ENCODE results near the gene B4GAT1.
"Not testable (repeated sequence)": the region's sequence is repeated elsewhere in the genome, so short reads cannot be mapped to it uniquely, and the experiment has no call there.

Gene B4GAT1

DNA sequence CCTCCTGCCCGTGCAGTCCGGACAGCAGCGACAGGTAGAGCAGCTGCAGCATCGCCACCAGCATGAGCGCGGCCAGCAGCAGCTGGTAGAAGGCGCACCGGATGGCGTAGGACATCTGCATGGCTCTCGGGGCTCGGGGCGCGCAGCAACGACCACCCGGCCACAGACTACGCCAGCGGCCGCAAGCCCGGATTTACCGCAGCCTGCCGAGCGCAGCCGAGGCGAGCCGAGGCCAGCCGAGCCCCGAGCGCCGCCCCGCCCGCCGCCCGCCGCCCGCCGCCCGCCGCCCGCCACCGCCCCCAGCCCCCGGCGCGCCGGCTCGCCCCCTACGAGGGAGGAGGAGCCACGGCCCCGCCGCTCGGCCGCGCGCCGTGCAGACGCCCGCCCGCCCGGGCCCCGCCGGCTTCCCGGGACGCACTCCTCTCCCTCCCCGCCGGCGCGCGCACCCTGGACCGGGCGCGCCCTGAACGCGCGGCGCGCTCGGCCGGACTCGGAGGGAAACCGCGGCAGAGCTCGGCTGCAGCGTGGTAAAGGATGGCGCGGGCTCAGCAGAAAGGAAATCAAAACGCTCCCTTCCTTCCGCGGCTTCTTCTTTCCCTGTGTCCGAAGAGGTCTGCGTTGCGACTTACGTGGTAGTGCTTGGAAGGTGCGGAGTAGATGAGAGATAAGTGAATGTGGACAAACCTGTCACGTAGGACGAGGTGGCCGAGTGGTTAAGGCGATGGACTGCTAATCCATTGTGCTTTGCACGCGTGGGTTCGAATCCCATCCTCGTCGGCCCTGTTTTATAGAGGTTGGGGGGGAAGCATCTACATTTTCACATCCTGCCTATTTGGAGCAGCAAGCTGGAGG, at the start of gene B4GAT1:
Gene B4GAT1, minus strand, starts transcription at position 205 of the 852 bp plus-strand sequence. Its CDS starts 84 bp downstream, at position 121.
- DNase-seq (ENCODE audit: low read depth) = peak; percentile 95

DNA sequence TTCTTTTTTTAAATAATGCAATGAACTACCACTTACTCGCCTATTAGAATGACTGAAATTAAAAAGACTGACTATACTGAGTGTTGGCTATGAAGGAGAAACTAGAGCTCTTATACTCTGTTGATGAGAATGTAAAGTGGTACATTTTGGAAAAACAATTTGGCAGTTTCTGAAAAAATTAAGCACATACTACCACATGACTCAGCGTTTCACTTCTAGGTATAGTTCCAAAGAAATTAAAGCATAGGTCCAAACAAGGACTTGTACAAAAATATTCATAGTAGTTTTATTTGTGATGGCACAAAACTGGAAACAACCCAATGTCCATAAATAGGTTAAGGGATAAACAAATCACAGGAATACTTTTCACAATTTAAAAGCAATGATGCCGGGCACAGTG, 46.5 kb upstream of the B4GAT1 start:
- DNase-seq (ENCODE audit: low read depth) = no peak

DNA sequence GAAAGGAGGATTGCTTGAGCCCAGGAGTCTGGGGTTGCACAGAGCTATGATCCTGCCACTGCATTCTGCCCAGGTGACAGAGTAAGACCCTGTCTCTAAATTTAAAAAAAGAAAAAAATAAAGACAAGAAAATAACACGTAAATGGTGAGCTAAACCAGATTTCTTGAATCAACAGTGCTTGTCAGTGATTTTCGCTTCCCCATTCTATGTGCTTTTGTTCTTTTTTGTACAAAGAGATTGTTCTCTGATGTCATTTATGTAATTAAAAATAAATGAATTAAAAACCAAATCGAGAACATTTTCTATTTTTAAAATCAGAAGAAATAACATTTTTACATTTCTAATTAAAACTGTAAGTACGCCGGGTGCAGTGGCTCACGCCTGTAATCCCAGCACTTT, 43.9 kb upstream of the B4GAT1 start:
- no peak for DNase-seq (ENCODE audit: low read depth)

DNA sequence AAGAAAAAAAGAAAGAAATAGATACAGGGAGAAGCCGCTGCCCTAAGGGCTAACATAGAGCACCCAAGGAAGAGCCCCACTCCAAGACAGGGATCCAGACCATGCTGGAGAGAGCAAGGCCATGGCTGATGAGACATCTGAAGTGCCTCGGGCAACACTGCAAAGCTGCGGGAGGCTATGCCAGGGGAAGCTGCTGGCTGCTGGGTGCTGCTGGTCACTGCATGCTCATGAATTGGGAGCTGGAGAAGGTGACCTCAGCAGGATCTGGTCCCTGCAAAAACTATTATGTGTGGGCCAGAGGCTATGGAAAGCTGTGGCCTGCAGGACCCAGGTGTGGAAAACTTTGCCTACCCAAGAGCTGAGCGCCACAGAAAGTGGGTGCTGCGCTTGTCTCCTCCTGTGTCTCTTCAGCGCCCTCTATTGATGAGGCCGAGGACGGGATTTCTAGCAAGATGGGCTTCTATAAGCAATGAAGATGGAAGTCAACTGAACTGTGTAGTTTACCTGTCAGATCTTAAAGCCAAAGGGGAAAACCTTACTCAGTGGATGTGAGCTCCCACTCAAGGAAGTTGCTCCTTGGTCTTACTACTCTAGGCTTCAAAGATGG, 41.5 kb upstream of the B4GAT1 start:
- no peak for DNase-seq (ENCODE audit: low read depth)

DNA sequence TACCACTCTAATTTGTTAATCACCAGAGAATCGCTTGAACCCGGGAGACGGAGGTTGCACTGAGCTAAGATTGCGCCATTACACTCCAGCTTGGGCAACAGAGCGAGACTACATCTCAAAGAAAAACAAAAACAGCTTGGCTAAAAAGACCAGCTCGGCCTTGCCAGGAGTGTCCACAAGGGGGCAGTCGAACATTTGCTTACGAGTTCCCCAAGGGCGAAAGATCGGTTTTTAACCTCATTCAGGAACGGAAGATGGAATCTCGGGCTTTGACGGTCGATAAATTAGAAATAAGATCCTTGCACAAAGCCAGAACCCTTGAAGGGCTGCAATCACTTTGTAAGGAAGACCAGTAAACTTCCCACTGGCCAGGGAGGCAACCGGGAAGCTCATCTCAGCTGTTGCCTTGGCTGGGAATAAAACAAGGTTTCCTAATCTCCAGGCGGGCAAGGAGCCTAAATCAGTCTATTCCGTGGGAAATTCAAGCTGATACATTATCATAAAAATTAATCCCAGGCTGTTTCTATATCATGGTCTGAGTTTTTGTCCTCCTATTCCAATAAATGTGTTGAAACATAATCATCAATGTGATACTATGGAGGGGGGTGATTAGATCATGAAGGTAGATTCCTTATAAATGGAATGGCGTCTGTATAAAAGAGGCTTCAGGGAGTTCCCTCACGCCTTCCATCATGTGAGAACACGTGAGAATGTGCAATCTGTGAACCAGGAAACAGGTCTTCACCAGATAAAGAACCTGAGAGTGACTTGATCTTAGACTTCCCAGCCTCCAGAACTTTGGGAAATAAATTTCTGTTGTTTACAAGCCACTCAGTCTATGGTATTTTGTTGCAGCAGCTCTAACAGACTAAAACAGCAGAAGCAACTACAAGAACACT, 39.0 kb upstream of the B4GAT1 start:
- DNase-seq (ENCODE audit: low read depth) = peak; percentile 71

- DNase-seq (ENCODE audit: low read depth) = not testable (repeated sequence)
Measured at GRCh38 chr11:66384316-66384715, 36.9 kb upstream of the B4GAT1 start.

- not testable (repeated sequence) for DNase-seq (ENCODE audit: low read depth)
Measured at GRCh38 chr11:66380264-66380663, 32.8 kb upstream of the B4GAT1 start.

DNA sequence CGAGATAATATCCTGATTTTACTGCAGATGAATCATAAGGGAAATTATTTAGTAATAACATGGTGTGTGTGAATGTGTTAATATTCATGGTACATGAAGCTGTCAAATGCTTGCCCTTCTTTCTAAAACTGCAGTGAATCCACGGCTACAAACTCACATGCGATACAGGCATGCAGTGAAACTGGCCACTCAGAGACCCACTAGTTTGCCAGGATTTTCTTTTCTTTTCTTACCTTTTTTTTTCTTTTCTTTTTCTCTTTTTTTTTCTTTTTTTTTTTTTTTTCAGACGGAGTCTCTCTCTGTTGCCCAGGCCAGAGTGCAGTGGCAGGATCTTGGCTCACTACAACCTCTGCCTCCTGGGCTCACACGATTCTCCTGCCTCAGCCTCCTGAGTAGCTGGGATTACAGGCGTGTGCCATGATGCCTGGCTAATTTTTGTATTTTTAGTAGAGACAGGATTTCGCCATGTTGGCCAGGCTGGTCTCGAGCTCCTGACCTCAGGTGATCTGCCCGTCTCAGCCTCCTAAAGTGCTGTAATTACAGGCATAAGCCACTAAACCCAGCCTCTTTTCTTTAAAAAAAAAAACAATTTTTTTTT, 26.4 kb upstream of the B4GAT1 start:
- not testable (repeated sequence) for DNase-seq (ENCODE audit: low read depth)

GRCh38 chr11:66373265-66373664, 25.8 kb upstream of the B4GAT1 start:
- no peak for DNase-seq (ENCODE audit: low read depth)

- no peak for DNase-seq (ENCODE audit: low read depth)
Measured at GRCh38 chr11:66371627-66372415, 24.4 kb upstream of the B4GAT1 start, which contains the start of gene SLC29A2. TSS of gene SLC29A2 (minus strand) at chr11:66371760. CDS start at chr11:66371591, 169 bp downstream.

DNA sequence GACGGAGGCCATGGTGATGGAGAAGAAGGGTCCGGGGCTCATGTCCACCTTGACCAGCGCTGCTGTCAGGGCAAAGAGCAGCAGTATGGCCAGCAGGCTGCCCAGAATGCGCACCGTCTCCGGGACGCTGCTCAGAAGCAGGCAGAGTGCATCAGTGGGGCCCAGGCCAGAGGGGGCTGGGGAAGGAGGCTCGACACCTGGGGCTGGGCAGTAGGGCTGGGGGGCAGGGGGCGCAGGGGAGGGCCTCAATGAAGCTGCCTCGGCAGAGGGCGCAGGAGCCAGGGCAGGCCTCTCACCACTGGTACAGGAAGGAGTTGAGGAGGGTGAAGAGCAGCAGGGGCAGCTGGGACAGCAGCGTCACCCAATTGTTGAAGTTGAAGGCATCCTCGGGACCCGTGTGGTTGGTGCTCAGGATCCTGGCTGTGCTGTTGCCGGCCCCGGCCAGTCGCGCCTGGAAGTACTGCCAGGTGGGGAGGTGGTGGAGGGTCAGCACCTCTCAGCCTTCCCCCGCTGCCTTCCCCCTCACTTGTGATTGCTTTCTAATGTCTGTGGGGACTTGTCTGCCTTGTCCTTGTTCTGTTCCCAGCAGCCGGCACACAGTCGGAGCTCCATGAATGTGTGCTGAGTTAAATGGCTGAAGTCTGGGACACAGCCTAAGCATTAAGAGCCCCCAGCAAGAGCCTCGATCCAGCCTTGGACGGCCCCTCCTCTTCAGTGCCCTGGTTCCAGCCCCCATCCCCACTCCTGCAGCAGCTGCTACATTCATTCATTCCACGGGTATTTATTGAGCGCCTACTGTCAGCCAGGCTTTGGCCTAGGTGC, 21.9 kb upstream of the B4GAT1 start:
- no peak for DNase-seq (ENCODE audit: low read depth)

- no peak for DNase-seq (ENCODE audit: low read depth)
Measured at GRCh38 chr11:66368484-66368883, 21.1 kb upstream of the B4GAT1 start.

GRCh38 chr11:66367561-66368312, 20.3 kb upstream of the B4GAT1 start:
- no peak for DNase-seq (ENCODE audit: low read depth)

GRCh38 chr11:66366844-66367477, 19.5 kb upstream of the B4GAT1 start:
- DNase-seq (ENCODE audit: low read depth) = no peak

- no peak for DNase-seq (ENCODE audit: low read depth)
Measured at GRCh38 chr11:66365711-66366619, 18.5 kb upstream of the B4GAT1 start.

- DNase-seq (ENCODE audit: low read depth) = no peak
Measured at GRCh38 chr11:66365166-66365565, 17.7 kb upstream of the B4GAT1 start.

DNA sequence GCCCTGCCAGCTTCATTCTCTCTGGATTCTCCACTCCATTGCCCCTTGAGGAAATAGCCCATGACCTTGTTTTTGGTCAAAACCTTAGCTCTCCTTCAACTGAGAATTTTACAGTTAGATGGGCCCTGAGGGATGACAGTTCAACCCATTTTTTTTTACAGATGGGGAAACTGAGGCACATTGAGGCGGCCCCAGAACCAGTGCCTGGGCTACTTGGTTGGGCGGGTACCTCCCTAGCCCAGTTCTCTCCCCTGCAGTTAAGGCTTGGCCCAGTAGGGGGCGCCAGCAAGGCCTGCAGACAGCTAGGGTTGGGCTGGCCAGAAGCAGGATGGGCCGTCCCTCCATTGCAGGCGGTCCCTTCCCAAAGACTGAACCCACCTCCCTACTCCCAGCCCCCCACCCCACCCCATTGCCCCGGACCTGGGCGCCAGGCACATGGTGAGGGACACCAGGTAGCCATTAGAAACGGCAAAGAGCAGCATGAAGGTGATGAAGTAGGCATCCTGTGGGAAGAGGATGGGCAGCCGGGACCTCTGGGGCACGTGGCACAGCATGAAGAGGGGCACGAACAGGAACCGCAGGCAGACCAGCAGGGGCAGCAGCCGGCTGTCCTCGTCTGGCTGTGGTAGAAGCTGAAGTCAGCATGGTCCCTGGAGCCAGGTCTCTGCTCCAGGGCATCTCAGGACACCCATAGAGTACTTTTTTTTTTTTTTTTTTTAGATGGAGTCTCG, 16.5 kb upstream of the B4GAT1 start:
- no peak for DNase-seq (ENCODE audit: low read depth)

Measured in HS-27A (cell line).